Measurements from ENCODE around the gene PTPRN2. TPM values are rescaled to one million over a fixed set of nuclear protein-coding genes. Genes with fewer than 3 reads are reported as not detected.
"Not testable (repeated sequence)": the region's sequence is repeated elsewhere in the genome, so short reads cannot be mapped to it uniquely, and the experiment has no call there.

PTPRN2 gene
- total RNA-seq, 1 experiment from 2014 or later = 4.4 TPM

GRCh38 chr7:157930926-157931466 is 656.6 kb downstream of the PTPRN2 start:
- no peak for DNase-seq (ENCODE audit: low spot score)

GRCh38 chr7:157930441-157930840 is 657.2 kb downstream of the PTPRN2 start:
- no peak for DNase-seq (ENCODE audit: low spot score)

DNA sequence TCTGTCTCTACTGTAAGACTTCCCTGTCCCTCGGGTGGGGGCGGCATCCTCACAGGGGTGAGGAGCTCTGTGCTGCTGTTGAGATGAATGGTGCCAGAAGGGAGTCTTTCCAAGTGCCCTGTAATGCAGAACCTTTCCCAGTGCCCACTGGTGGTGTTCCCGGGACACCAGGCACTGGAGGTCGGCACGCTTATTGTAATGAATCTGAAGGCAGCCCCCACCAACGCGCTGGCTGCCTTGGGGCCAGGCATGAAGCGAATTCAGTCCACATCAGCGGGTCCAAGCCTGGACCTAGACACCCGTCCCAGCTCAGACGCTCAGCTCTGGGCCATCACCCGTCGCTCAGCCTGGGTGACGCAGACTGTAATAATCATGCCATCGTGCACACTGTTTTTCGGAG is 658.0 kb downstream of the PTPRN2 start:
- DNase-seq (ENCODE audit: low spot score) = no peak

DNA sequence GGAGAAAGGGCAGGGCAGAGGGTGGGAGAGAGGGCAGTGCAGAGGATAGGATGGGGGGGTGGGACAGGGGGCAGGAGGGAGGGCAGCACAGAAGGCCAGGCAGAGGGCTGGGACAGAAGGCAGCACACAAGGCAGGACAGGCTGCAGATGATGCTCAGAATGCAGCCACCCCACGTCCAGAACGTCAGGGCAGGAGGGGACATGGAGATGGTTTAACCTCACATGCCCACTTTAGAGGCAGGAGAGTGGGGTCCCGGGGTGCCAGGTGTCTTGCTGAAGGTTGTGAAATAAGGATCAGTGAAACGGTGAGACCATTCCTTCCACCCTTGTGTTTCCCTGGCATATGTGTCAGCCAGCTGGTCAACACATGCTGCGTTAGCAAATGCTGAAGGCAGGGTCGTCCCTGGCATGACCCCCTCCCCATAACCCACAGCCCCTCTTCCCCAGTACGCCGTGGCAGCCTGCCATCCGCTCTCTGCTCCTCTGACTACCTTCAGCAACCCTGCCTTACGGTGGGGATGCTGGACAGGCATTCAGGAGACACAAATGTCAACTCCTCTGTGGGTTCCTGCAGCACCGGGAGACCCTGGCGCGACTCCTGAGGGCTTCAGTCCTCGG is 658.7 kb downstream of the PTPRN2 start:
- DNase-seq (ENCODE audit: low spot score) = no peak

GRCh38 chr7:157928171-157928794 is 659.3 kb downstream of the PTPRN2 start:
- DNase-seq (ENCODE audit: low spot score) = no peak

- no peak for DNase-seq (ENCODE audit: low spot score)
These were observed 660.2 kb downstream of the PTPRN2 start for GRCh38 chr7:157927313-157927925.

- DNase-seq (ENCODE audit: low spot score) = no peak
These were observed 661.0 kb downstream of the PTPRN2 start for GRCh38 chr7:157926521-157927150.

GRCh38 chr7:157926107-157926506 is 661.5 kb downstream of the PTPRN2 start:
- DNase-seq (ENCODE audit: low spot score) = no peak

- DNase-seq (ENCODE audit: low spot score) = no peak
These were observed 662.2 kb downstream of the PTPRN2 start for GRCh38 chr7:157925383-157925875.

DNA sequence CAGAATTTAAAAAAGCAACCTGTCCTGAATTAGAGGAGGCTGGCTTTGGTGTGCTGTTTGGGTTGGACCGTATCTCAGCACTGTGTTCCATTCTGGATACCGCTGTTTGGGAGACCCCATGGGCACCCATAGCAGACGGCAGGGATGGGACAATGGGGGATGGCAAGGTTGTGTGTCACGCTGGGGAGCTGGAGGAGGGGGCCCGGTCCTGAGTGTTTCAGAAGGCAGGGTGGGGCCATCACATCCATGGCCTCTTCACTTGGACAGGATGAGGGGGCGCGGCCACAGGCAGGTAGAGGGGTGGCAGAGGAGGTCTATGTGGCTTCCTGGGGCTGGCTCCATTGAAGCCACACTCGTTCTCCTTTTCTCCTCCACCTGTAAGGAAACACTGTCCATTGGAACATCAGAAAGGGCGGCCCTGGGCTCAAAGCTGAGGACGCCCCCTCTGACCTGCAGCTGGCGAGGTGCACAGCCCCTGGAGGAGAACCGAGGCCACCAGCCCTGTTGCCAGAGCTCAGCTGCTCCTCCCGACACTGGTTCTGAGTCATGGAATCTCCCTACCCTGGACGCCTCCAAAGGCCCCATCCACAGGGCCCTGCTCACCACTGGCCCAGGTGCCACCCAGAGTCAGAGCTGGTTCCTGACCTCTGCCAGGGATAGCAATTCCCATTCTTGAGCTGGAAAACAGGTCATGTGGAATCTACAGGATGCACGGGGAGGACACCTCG is 663.6 kb downstream of the PTPRN2 start:
- DNase-seq (ENCODE audit: low spot score) = no peak

- no peak for DNase-seq (ENCODE audit: low spot score)
These were observed 665.0 kb downstream of the PTPRN2 start for GRCh38 chr7:157922576-157922975.

GRCh38 chr7:157918326-157919080 is 669.1 kb downstream of the PTPRN2 start:
- DNase-seq (ENCODE audit: low spot score) = no peak

GRCh38 chr7:157916946-157917640 is 670.5 kb downstream of the PTPRN2 start:
- DNase-seq (ENCODE audit: low spot score) = no peak

DNA sequence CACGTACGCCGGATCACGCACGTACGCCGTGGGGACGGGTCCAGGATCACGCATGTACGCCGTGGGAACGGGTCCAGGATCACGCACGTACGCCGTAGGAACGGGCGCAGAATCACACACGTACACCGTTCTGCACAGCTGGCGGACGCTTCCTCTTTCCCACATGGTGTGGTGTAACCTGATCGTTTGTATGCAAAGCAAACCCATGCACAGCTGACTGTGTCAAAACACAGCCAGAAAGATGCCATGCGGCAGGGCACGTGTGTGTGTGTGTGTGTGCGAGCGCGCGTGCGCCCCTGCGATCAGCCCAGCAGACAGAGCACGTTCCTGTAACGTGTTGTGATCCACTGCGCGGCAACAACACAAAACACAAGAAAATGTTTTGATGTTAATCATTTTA is 677.2 kb downstream of the PTPRN2 start:
- DNase-seq (ENCODE audit: low spot score) = no peak

- not testable (repeated sequence) for DNase-seq (ENCODE audit: low spot score)
These were observed 677.6 kb downstream of the PTPRN2 start for GRCh38 chr7:157910045-157910444.

DNA sequence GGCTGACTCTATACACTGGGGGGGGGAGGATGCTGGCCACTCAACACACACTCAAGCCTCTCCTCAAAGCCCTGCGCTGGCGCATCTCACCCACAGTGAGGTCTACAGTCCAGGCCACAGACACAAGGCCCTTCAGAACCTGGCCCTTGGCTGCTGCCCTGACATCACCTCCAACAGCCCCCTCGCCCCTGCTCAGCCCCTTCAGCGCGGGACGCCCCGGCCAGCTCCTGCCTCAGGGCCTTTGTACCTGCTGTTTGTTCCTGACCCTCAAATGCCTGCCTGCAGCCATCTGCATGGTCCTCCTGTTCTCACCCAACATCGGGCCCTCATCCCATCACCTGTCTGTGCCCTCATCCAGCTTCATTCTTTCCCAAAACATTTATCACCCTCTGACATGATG is 678.3 kb downstream of the PTPRN2 start:
- DNase-seq (ENCODE audit: low spot score) = no peak

GRCh38 chr7:157908006-157908782 is 679.4 kb downstream of the PTPRN2 start:
- no peak for DNase-seq (ENCODE audit: low spot score)

- no peak for DNase-seq (ENCODE audit: low spot score)
These were observed 680.5 kb downstream of the PTPRN2 start for GRCh38 chr7:157907091-157907490.

- no peak for DNase-seq (ENCODE audit: low spot score)
These were observed 681.0 kb downstream of the PTPRN2 start for GRCh38 chr7:157906583-157906982.
